Measurements from ENCODE around the gene POU5F2. TPM values are rescaled to one million over a fixed set of nuclear protein-coding genes. Genes with fewer than 3 reads are reported as not detected.

The POU5F2 gene
- total RNA-seq, result 4.2 TPM
- polyA plus RNA-seq, result under 1 TPM; 0.14 to 0.48 (median 0.16) TPM

- Histone ChIP-seq H3K4me3 (ENCODE audit: low read depth, low read length) (no peak within 1 kb of the TSS), H3K4me1 (ENCODE audit: control insufficient read depth, insufficient read depth, low read length, poor library complexity, severe bottlenecking) (no peaks in the 10 kb centered on the region), H3K27ac (ENCODE audit: insufficient read depth, low read length, poor library complexity, severe bottlenecking) (no peak within 1 kb of the TSS), H3K9me3 (ENCODE audit: control insufficient read depth in 2 of 2, low read length in 2 of 2) (no peaks in the 10 kb centered on the region), H3K27me3 (ENCODE audit: control insufficient read depth, insufficient read depth, low read length) (no peaks in the 10 kb centered on the region), H3K36me3 (ENCODE audit: control insufficient read depth, insufficient read depth, low read length) (peaks cover 5% of the 10 kb centered on the region)
- peaks cover 0 to 4% (median 1%) of the 10 kb centered on the region in 7 donors for H3K9me3 Mint-ChIP-seq
- H3K4me3 Mint-ChIP-seq, result no peak within 1 kb of the TSS
- peaks cover 0 to 5% (median 0%) of the 10 kb centered on the region in 4 donors for H3K4me1 Mint-ChIP-seq
- ATAC-seq (ENCODE audit: low read depth in 2 of 2) (no peak), DNase-seq (no peak)
- no peaks in the 10 kb centered on the region for H3K27me3 Mint-ChIP-seq
- H3K27ac Mint-ChIP-seq, result peak within 1 kb of the TSS in 1 of 3 donors; percentile 15
- H3K36me3 Mint-ChIP-seq, result peaks cover 67% of the 10 kb centered on the region
These were observed at the start of gene POU5F2 for GRCh38 chr5:93741136-93741811. Gene POU5F2 (minus strand): TSS chr5:93741600. CDS start chr5:93741563, 37 bp downstream.

GRCh38 chr5:93790401-93790800 is 49.0 kb upstream of the POU5F2 start:
- no peaks in the 10 kb centered on the region for H3K9me3 ChIP-seq (ENCODE audit: control insufficient read depth in 2 of 2, low read length in 2 of 2)
- Mint-ChIP-seq H3K9me3 (no peaks in the 10 kb centered on the region), H3K27me3 (no peaks in the 10 kb centered on the region), H3K4me1 (peaks cover 0 to 5% (median 0%) of the 10 kb centered on the region in 4 donors), H3K4me3 (no peak overlapping the region), H3K27ac (no peak overlapping the region), H3K36me3 (peaks cover 16% of the 10 kb centered on the region)
- H3K27ac ChIP-seq (ENCODE audit: insufficient read depth, low read length, poor library complexity, severe bottlenecking), result no peak overlapping the region
- H3K4me1 ChIP-seq (ENCODE audit: control insufficient read depth, insufficient read depth, low read length, poor library complexity, severe bottlenecking), result no peaks in the 10 kb centered on the region
- no peak for DNase-seq
- no peak for ATAC-seq (ENCODE audit: low read depth in 2 of 2)
- H3K27me3 ChIP-seq (ENCODE audit: control insufficient read depth, insufficient read depth, low read length), result no peaks in the 10 kb centered on the region
- peaks cover 8% of the 10 kb centered on the region for H3K36me3 ChIP-seq (ENCODE audit: control insufficient read depth, insufficient read depth, low read length)
- no peak overlapping the region for H3K4me3 ChIP-seq (ENCODE audit: low read depth, low read length)

GRCh38 chr5:93789173-93790067 is 48.0 kb upstream of the POU5F2 start:
- no peak overlapping the region for H3K4me3 Mint-ChIP-seq
- Histone ChIP-seq H3K27ac (ENCODE audit: insufficient read depth, low read length, poor library complexity, severe bottlenecking) (no peak overlapping the region), H3K36me3 (ENCODE audit: control insufficient read depth, insufficient read depth, low read length) (peaks cover under 1% of the 10 kb centered on the region), H3K4me3 (ENCODE audit: low read depth, low read length) (no peak overlapping the region), H3K9me3 (ENCODE audit: control insufficient read depth in 2 of 2, low read length in 2 of 2) (no peaks in the 10 kb centered on the region), H3K4me1 (ENCODE audit: control insufficient read depth, insufficient read depth, low read length, poor library complexity, severe bottlenecking) (no peaks in the 10 kb centered on the region), H3K27me3 (ENCODE audit: control insufficient read depth, insufficient read depth, low read length) (no peaks in the 10 kb centered on the region)
- peaks cover 8% of the 10 kb centered on the region for H3K36me3 Mint-ChIP-seq
- DNase-seq (no peak), ATAC-seq (ENCODE audit: low read depth in 2 of 2) (no peak)
- no peaks in the 10 kb centered on the region for H3K27me3 Mint-ChIP-seq
- H3K27ac Mint-ChIP-seq, result peak overlapping the region in 1 of 3 donors; percentile 25
- peaks cover 0 to 5% (median 0%) of the 10 kb centered on the region in 4 donors for H3K4me1 Mint-ChIP-seq
- H3K9me3 Mint-ChIP-seq, result no peaks in the 10 kb centered on the region

GRCh38 chr5:93787598-93787997 is 46.2 kb upstream of the POU5F2 start:
- Histone ChIP-seq H3K27ac (ENCODE audit: insufficient read depth, low read length, poor library complexity, severe bottlenecking) (no peak overlapping the region), H3K4me1 (ENCODE audit: control insufficient read depth, insufficient read depth, low read length, poor library complexity, severe bottlenecking) (no peaks in the 10 kb centered on the region), H3K4me3 (ENCODE audit: low read depth, low read length) (no peak overlapping the region), H3K9me3 (ENCODE audit: control insufficient read depth in 2 of 2, low read length in 2 of 2) (no peaks in the 10 kb centered on the region), H3K27me3 (ENCODE audit: control insufficient read depth, insufficient read depth, low read length) (no peaks in the 10 kb centered on the region), H3K36me3 (ENCODE audit: control insufficient read depth, insufficient read depth, low read length) (no peaks in the 10 kb centered on the region)
- no peak overlapping the region for H3K4me3 Mint-ChIP-seq
- H3K36me3 Mint-ChIP-seq, result peaks cover 3% of the 10 kb centered on the region
- H3K4me1 Mint-ChIP-seq, result peaks cover 0 to 5% (median 0%) of the 10 kb centered on the region in 4 donors
- DNase-seq (no peak), ATAC-seq (ENCODE audit: low read depth in 2 of 2) (no peak)
- H3K27me3 Mint-ChIP-seq, result no peaks in the 10 kb centered on the region
- no peaks in the 10 kb centered on the region for H3K9me3 Mint-ChIP-seq
- H3K27ac Mint-ChIP-seq, result no peak overlapping the region

- Histone ChIP-seq H3K27ac (ENCODE audit: insufficient read depth, low read length, poor library complexity, severe bottlenecking) (no peak overlapping the region), H3K27me3 (ENCODE audit: control insufficient read depth, insufficient read depth, low read length) (no peaks in the 10 kb centered on the region), H3K9me3 (ENCODE audit: control insufficient read depth in 2 of 2, low read length in 2 of 2) (no peaks in the 10 kb centered on the region), H3K4me1 (ENCODE audit: control insufficient read depth, insufficient read depth, low read length, poor library complexity, severe bottlenecking) (no peaks in the 10 kb centered on the region), H3K4me3 (ENCODE audit: low read depth, low read length) (no peak overlapping the region), H3K36me3 (ENCODE audit: control insufficient read depth, insufficient read depth, low read length) (peaks cover 2% of the 10 kb centered on the region)
- Mint-ChIP-seq H3K36me3 (peaks cover 14% of the 10 kb centered on the region), H3K9me3 (peaks cover 0 to 2% (median 0%) of the 10 kb centered on the region in 7 donors), H3K27me3 (no peaks in the 10 kb centered on the region), H3K4me3 (no peak overlapping the region), H3K4me1 (peaks cover 0 to 5% (median 0%) of the 10 kb centered on the region in 4 donors), H3K27ac (no peak overlapping the region)
- ATAC-seq (ENCODE audit: low read depth in 2 of 2), result no peak
- no peak for DNase-seq
These were observed 44.1 kb upstream of the POU5F2 start for GRCh38 chr5:93785475-93785874.

GRCh38 chr5:93782978-93783377 is 41.6 kb upstream of the POU5F2 start:
- Histone ChIP-seq H3K4me3 (ENCODE audit: low read depth, low read length) (no peak overlapping the region), H3K36me3 (ENCODE audit: control insufficient read depth, insufficient read depth, low read length) (peaks cover 5% of the 10 kb centered on the region), H3K9me3 (ENCODE audit: control insufficient read depth in 2 of 2, low read length in 2 of 2) (no peaks in the 10 kb centered on the region), H3K4me1 (ENCODE audit: control insufficient read depth, insufficient read depth, low read length, poor library complexity, severe bottlenecking) (no peaks in the 10 kb centered on the region), H3K27ac (ENCODE audit: insufficient read depth, low read length, poor library complexity, severe bottlenecking) (no peak overlapping the region), H3K27me3 (ENCODE audit: control insufficient read depth, insufficient read depth, low read length) (no peaks in the 10 kb centered on the region)
- DNase-seq (no peak), ATAC-seq (ENCODE audit: low read depth in 2 of 2) (no peak)
- Mint-ChIP-seq H3K27me3 (no peaks in the 10 kb centered on the region), H3K4me3 (no peak overlapping the region), H3K4me1 (no peaks in the 10 kb centered on the region), H3K27ac (no peak overlapping the region), H3K36me3 (peaks cover 23% of the 10 kb centered on the region), H3K9me3 (peaks cover 0 to 2% (median 0%) of the 10 kb centered on the region in 7 donors)

- H3K27me3 Mint-ChIP-seq, result no peaks in the 10 kb centered on the region
- H3K27ac ChIP-seq (ENCODE audit: insufficient read depth, low read length, poor library complexity, severe bottlenecking), result no peak overlapping the region
- no peaks in the 10 kb centered on the region for H3K4me1 Mint-ChIP-seq
- H3K9me3 Mint-ChIP-seq, result peaks cover 0 to 7% (median 2%) of the 10 kb centered on the region in 7 donors
- no peaks in the 10 kb centered on the region for H3K27me3 ChIP-seq (ENCODE audit: control insufficient read depth, insufficient read depth, low read length)
- H3K36me3 Mint-ChIP-seq, result peaks cover 56% of the 10 kb centered on the region
- no peaks in the 10 kb centered on the region for H3K4me1 ChIP-seq (ENCODE audit: control insufficient read depth, insufficient read depth, low read length, poor library complexity, severe bottlenecking)
- H3K4me3 Mint-ChIP-seq, result no peak overlapping the region
- H3K27ac Mint-ChIP-seq, result peak overlapping the region in 1 of 3 donors; percentile 30
- DNase-seq (no peak), ATAC-seq (ENCODE audit: low read depth in 2 of 2) (no peak)
- H3K9me3 ChIP-seq (ENCODE audit: control insufficient read depth in 2 of 2, low read length in 2 of 2), result no peaks in the 10 kb centered on the region
- H3K4me3 ChIP-seq (ENCODE audit: low read depth, low read length), result no peak overlapping the region
- peaks cover 23% of the 10 kb centered on the region for H3K36me3 ChIP-seq (ENCODE audit: control insufficient read depth, insufficient read depth, low read length)
These were observed 36.2 kb upstream of the POU5F2 start for GRCh38 chr5:93777620-93778019.

All from CD4-positive, CD25-positive, alpha-beta regulatory T cell (primary cell).